ENCODE data around the gene OSBPL3.

- TF ChIP-seq EZH2 (IDR thresholded peaks at IDR 0.05; ENCODE audit: low read length, unreplicated experiment) (no peak), CTCF (conservative IDR thresholded peaks at IDR 0.05; ENCODE audit: low read depth, low read length) (no peak), EZH2phosphoT487 (IDR thresholded peaks at IDR 0.05; ENCODE audit: borderline replicate concordance, low read length) (no peak)
Measured at GRCh38 chr7:24795407-24795767, 184.6 kb downstream of the OSBPL3 start.
